Adrenal gland (tissue), 12 donors: ENCODE data around the gene KLHL9. TPM values are rescaled to one million over a fixed set of nuclear protein-coding genes. Genes with fewer than 3 reads are reported as not detected.
"Not testable (repeated sequence)": the region's sequence is repeated elsewhere in the genome, so short reads cannot be mapped to it uniquely, and the experiment has no call there.

Experiments used
- DNase-seq, 7 donors: peaks; one replicate each; pipeline ENCODE4 v3.0.0-alpha.2; 2019 to 2020
- H3K27ac ChIP-seq, 5 donors: fragments of 200-600 bp; sonication (generic) in 4 of 5; 1 replicate in 3 of 5; 2 replicates in 2 of 5; pipeline versions ENCODE4 v1.5.1 to v1.8.0; 2016 to 2020; ENCODE audit warnings: mild to moderate bottlenecking in 1 of 5
- H3K27me3 ChIP-seq: fragments of 200-600 bp; 2 replicates; pipeline ENCODE4 v1.8.0; 2021
- H3K36me3 ChIP-seq, 2 donors: fragments of 200-600 bp; replicated peaks in 1 of 2; 1 replicate in 1 of 2; 2 replicates in 1 of 2; pipeline versions ENCODE4 v1.5.1 to v1.8.0; 2018 to 2022
- H3K4me1 ChIP-seq, 2 donors: fragments of 200-600 bp; replicated peaks in 1 of 2; 1 replicate in 1 of 2; 2 replicates in 1 of 2; pipeline versions ENCODE4 v1.5.1 to v1.8.0; 2018 to 2021
- H3K4me3 ChIP-seq, 4 donors: fragments of 200-600 bp; sonication (generic) in 3 of 4; one replicate each; pipeline ENCODE4 v1.5.1; 2016 to 2018
- H3K9me3 ChIP-seq, 3 donors: fragments of 200-600 bp; sonication (generic) in 1 of 3; replicated peaks in 1 of 3; 1 replicate in 2 of 3; 2 replicates in 1 of 3; pipeline versions ENCODE4 v1.5.1 to v1.8.0; 2016 to 2021
- CTCF ChIP-seq, 6 experiments: fragments of 450-650 bp in 4 of 6; fragments of 200-600 bp in 2 of 6; sonication (generic) in 1 of 6; IDR thresholded peaks; 1 replicate in 5 of 6; 2 replicates in 1 of 6; pipeline versions ENCODE4 v1.5.1 to v1.8.0; 2016 to 2021; ENCODE audit warnings: antibody characterized with exemption in 6 of 6, mild to moderate bottlenecking in 2 of 6, moderate library complexity in 1 of 6
- POLR2A ChIP-seq, 2 donors: fragments of 450-650 bp; IDR thresholded peaks; one replicate each; pipeline ENCODE4 v1.6.1; 2017; ENCODE audit warnings: antibody characterized with exemption in 2 of 2, mild to moderate bottlenecking in 2 of 2, moderate library complexity in 1 of 2
- WGBS, 4 donors: extraction: QIAGEN DNeasy Blood & Tissue Kit in 2 of 4; methylation state at CpG; one replicate each; pipeline versions ENCODE4 v1.1.5 to v1.1.7; 2013 to 2017; 5-methylcytosine and 5-hydroxymethylcytosine counted together
- intact Hi-C, 2 donors: fragments of 100-400 bp; cut with DNase I; formaldehyde crosslinking; loops; one replicate each; pipeline versions ENCODE4 v1.14.1 to v1.15.0; 2022 to 2023
- polyA plus RNA-seq, 3 donors: library from polyadenylated mRNA; stranded (reverse); fragments of 200-250 nt in 2 of 3; fragments of 350-450 nt in 1 of 3; fragmentation: Illumina TruSeq in 1 of 3; extraction: RNeasy Lipid Tissue Mini Kit (QIAGEN cat#74804) in 1 of 3; gene quantifications; one replicate each; pipeline ENCODE4 v1.2.3, GENCODE V29; 2013 to 2014
- total RNA-seq, 9 donors: library from RNA; depleted of rRNA in 4 of 9; stranded (reverse); fragments of >200 nt in 4 of 9; fragments of 120-200 nt in 1 of 9; fragmentation: NEBNext Ultra II Directional in 1 of 9; extraction: Animal tissue kit (Norgen Biotek cat#: 25700) in 1 of 9; gene quantifications; one replicate each; pipeline versions ENCODE4 v1.1.0 to v1.2.4, GENCODE V29; 2013 to 2023
- donor health status: healthy with polysubstance abuse.
- donor health status: Bipolar disorder and iron deficiency.
- donor health status: DM: yes; HTN: yes; CAD: no.
- donor health status: DM: no; HTN: no; CAD: no.
- donor health status: DM: no; HTN: no; CAD: no.
- donor health status: DM: yes; HTN: yes; CAD: no.

KLHL9 gene
- total and polyA plus RNA-seq, 12 donors, result 6.7 to 30.4 (median 20.7) TPM

- DNase-seq, result no peak
- intact Hi-C loops, result no loop called here
- Histone ChIP-seq H3K36me3 (no peaks in the 10 kb centered on the region), H3K27me3 (no peaks in the 10 kb centered on the region), H3K4me1 (no peaks in the 10 kb centered on the region), H3K9me3 (no peaks in the 10 kb centered on the region), H3K27ac (no peak within 1 kb of the TSS), H3K4me3 (no peak within 1 kb of the TSS)
- TF ChIP-seq POLR2A (IDR thresholded peaks at IDR 0.05) (no peak), CTCF (IDR thresholded peaks at IDR 0.05) (no peak)
- WGBS, 4 donors, result 71 to 91% (median 83%) methylated on average over 3 of the region's 3 CpGs
Measured at GRCh38 chr9:21367957-21368356, 32.8 kb upstream of the KLHL9 start, which contains the start of gene IFNA13. IFNA13 (minus strand) TSS chr9:21368057; CDS start chr9:21368010, 47 bp downstream.

GRCh38 chr9:21367169-21367568, 32.0 kb upstream of the KLHL9 start:
- H3K27ac ChIP-seq, H3K27me3 ChIP-seq, DNase-seq, intact Hi-C loops, H3K4me3 ChIP-seq, H3K4me1 ChIP-seq, H3K9me3 ChIP-seq, H3K36me3 ChIP-seq: not testable (repeated sequence)
- WGBS, 4 donors, result 86 to 96% (median 90%) methylated on average over 1 of the region's 2 CpGs

- DNase-seq, result no peak
- intact Hi-C loops, result no loop called here
- Histone ChIP-seq H3K27ac (no peak overlapping the region), H3K4me1 (no peaks in the 10 kb centered on the region), H3K4me3 (no peak overlapping the region), H3K9me3 (no peaks in the 10 kb centered on the region), H3K27me3 (no peaks in the 10 kb centered on the region), H3K36me3 (no peaks in the 10 kb centered on the region)
- TF ChIP-seq CTCF (IDR thresholded peaks at IDR 0.05) (no peak), POLR2A (IDR thresholded peaks at IDR 0.05) (no peak)
- 65 to 88% (median 84%) methylated on average over 6 to 8 of the region's 8 CpGs for WGBS, 4 donors
Measured at GRCh38 chr9:21362287-21362686, 27.1 kb upstream of the KLHL9 start.

DNA sequence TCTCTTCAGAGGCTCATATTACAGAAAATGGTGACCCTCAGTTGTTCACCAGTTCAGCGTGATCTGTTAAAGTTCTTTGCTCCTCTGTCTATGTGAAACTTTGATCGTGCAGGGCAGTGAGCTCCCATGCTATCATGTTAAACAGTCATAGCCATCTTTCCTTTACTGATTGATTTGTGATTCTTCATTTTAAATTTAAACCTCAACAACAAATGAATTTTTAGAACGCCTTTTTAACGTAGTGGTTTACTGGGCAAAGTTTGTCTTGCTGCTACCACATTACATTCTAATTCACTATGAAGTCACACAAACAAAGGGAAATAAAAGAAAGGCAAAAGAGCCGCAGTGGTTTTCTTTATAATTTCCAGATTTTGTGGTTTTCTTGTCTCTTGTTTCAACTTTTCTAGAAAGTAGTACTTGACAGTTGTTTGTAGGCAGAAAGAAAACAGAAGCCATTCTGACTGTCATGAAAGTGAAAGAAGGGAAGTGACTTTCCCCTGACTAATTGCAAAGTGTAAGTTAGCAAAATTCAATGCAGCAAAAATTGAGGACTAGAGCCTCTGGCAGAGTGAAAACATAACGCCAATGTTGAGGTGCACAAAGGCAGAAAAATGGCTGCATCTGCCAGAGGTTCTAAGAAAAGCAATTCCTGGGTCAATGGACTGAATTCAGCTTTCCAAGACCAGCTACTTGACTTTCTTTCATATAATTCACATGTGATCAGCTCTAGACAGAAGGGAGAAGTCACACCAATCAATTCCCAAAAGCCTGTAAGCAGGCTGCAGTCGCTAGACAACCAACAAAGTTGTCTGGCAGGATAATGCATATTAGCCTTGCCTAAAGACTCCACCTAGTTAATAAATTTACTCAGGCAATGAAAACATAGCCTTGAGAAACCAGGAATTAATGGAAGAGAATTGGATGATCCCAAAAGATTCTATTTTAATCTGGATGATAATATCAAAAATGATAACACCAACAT, 22.6 kb upstream of the KLHL9 start:
- no peaks in the 10 kb centered on the region for H3K36me3 ChIP-seq
- no peak overlapping the region for H3K4me3 ChIP-seq
- intact Hi-C loops, result no loop called here
- H3K27me3 ChIP-seq, result peaks cover 2% of the 10 kb centered on the region
- 62 to 68% (median 64%) methylated on average over 7 of the region's 7 CpGs for WGBS, 4 donors
- DNase-seq, result no peak
- no peaks in the 10 kb centered on the region for H3K4me1 ChIP-seq
- no peak overlapping the region for H3K27ac ChIP-seq
- TF ChIP-seq POLR2A (IDR thresholded peaks at IDR 0.05), result no peak
- no peak for TF ChIP-seq CTCF (IDR thresholded peaks at IDR 0.05)
- no peaks in the 10 kb centered on the region for H3K9me3 ChIP-seq
